NCI-H774 (cell line): ENCODE measurements around the gene HBM.
"Not testable (repeated sequence)": the region's sequence is repeated elsewhere in the genome, so short reads cannot be mapped to it uniquely, and the experiment has no call there.

Source experiments
- DNase-seq: peaks from one replicate; lab custom pipeline; 2025; lab: John Stamatoyannopoulos, UW

The HBM gene

DNA sequence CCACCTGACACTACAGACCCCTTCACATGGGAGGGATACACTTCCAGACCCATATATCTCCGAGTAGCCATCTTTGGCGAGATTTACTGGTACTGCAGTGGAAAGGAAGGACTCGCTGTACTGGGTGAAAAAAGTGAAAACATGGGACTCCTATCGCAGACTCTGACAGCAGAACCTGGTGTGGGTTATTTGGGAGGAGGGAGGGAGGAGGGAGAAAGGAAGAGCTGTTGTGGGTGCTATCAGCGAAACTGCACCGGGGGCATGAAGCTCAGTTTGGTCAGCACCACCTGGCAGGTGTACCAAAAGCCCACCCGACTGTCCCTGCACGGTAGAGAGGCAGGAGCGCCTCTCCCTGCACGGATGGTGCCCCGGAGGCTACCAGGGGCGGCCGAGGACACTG lies 19.4 kb downstream of the HBM start:
- DNase-seq = no peak

DNA sequence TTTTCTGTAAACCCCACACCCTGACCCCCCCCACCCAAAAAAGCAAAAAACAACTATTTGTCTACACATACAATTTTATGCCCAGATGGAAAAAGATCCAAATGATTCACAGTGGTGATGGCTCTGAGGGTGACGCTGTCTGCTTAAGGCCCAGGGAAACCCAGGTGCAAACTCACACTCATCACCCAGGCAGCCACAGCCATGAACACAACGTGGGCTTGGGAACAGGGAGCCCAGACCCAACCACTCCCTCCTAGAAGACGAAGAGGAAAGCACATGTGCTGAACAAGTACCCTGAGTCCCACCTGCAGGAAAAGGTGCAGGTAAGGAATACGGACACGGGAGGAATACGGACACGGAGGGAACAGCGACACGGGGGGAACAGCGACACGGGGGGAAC lies 19.9 kb downstream of the HBM start:
- no peak for DNase-seq

DNA sequence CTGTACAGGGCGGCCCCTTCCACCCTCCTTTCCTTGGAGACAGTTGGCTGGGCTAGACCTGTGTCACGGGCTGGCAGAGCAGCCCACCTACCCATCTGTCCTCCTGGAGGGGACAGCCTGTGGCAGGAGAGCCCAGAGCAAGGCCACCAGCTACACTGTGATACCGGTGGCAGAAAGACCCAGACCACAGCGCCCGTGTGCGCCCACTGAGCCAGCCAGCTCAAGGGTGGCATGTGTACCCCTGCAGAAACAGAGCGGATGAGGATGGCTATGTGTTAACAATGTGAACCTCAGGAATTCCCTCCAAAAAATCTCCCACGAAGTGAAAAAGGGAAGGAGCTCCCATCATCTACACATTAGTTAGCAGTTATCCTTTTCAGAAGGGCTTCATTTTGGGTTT lies 21.6 kb downstream of the HBM start:
- no peak for DNase-seq

DNA sequence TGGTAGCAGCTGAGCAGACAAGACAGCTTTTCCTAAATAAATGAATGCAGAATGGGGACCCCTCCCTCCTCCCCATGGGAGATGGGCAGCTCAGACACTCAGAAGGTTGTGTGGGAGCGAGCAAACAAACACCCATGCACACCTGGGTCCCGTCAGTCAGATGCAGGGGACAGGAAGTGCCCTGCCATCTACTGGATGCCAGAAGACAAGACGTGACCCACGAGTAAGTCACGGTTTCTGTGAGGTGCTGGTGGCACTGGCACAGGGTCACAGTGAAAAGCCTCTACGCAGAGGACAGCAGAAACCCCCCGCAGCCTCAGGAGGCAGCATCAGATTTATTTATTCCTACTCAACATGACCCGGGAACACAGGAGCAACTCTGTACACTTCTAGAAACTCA lies 22.9 kb downstream of the HBM start:
- no peak for DNase-seq

DNA sequence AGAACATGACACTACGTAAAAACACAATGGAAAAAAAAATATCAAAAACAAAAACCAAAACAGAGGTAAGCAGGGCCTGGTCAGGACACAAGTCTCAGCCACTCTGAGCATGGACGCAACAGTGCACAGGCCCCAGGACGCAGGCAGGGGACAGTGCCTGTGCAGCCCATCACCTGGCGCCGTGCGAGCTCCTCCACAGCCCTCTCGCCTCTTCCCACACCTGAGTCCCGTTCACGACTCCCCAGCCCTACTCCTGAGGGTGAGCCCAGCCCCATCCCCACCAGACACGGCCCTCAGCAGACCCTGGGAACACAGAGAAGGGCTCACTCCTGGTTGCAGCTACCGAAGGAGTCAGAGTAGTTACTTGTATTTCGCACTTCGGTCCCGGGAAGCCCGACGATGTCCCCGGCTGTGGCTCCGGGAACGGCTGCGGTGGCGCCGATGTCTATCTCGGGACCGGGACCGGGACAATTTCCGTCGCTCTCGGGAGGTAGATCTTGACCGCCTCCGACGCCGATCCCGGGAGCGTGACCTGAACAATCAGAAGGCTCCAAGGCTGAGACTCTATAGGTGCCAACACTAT lies 23.9 kb downstream of the HBM start:
- DNase-seq = no peak

DNA sequence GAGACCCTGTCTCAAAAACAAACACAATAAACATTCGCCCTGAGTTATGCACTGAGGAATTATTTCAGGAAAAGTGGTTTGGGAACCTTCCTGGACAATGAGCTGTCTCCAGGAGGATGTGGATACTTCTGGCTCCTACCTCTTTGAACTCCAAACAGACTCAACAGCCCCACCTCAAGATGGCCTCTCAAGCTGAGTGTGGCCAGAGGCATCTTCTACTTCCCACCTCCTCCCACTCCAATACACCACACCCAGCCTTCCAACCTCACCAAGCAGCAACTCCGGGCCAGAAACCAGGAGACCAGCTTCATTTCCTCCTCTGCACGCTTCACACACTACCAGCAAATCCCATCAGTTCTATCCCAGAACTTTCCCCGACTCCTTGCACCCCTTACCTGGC lies 26.1 kb downstream of the HBM start:
- no peak for DNase-seq

DNA sequence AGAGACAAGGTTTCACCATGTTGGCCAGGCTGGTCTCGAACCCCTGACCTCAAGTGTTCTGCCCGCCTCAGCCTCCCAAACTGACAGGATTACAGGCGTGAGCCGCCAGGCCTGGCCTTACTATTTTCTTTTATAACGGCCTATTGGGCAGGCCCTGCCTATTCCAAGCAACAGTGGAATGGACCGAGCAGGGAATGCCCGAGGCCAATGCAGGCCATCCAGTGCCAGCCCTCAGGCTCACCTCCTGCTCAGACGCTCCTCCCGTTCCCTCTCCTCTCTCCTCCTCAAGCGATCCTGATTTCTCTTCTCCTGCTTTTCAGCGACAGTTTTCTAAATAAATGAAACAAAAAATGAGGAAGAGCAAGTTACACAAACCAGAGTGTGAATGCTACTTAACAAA lies 26.9 kb downstream of the HBM start:
- DNase-seq = no peak

DNA sequence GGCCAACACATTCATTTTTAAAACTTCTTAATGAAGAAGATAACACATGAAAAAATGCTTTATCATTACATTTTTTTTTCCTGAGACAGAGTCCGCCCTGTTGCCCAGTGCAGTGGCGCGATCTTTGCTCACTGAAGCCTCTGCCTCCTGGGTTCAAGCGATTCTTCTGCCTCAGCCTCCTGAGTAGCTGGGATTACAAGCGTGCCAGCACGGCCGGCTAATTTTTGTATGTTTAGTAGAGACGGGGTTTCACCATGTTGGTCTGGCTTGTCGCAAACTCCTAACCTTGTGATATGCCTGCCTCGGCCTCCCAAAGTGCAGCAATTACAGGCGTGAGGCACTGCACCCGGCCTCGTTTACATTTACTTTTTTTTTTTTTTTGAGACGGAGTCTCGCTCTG lies 27.7 kb downstream of the HBM start:
- no peak for DNase-seq

DNA sequence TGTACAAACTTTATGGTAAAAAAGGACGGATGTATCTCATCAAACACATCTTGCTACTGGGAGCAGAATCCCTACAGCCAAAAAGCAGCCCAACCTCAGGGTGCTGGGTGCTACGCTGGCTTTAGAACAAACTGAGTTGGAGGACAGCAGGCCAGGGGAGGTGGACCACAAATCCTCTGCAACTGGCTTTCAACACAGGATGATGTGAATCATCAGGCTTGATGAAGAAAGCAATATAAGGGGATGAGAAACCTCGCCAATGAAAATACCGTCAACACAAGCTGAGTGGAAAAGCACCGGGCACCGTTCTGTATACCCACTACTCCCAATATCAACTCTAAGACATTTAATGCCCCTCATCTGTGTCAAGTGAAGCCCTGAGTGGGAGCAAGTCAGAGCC lies 28.7 kb downstream of the HBM start:
- DNase-seq = no peak

DNA sequence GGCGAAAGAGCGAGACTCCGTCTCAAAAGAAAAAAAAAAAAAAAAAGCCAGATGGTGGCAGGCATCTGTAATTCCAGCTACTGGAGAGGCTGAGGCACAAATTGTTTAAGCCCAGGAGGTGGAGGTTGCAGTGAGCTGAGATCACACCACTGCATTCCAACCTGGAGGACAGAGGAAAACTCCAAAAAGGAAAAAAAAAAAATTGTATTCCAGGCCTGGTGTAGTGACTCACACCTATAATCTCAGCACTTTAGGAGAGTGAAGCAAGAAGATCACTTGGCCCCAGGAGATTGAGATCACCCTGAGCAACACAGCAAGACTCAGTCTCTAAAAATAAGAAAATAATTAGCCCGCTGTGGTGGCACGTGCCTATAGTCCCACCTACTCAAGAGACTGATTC lies 34.6 kb downstream of the HBM start:
- DNase-seq = no peak

DNA sequence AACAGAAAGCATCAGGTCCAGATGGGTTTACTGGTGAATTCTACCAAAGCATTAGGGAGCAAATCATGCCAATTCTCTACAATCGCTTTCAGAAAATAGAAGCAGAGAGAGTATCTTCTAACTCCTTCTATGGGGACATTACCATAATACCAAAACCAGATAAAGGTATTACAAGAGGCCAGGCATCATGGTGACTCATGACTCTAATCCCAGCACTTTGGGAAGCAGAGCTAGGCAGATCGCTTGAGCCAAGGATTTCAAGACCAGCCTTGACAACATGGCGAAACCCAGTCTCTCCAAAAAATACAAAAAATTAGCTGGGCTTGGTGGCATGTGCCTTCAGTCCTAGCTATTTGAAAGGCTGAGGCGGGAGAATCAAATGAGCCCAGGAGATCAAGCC lies 37.5 kb downstream of the HBM start:
- DNase-seq = no peak

DNA sequence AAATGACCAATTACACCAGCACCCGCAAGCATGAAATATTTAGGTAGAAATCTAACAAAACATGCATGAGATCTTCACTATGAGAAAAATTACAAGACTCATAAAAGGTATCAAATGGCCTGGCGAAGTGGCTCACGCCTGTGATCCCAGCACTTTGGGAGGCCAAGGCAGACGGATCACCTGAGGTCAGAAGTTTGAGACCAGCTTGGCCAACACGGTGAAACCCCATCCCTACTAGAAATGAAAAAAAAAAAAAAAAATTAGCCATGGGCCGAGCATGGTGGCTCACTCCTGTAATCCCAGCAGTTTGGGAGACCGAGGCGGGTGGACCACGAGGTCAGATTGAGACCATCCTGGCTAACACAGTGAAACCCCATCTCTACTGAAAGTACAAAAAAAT lies 38.3 kb downstream of the HBM start:
- not testable (repeated sequence) for DNase-seq

DNA sequence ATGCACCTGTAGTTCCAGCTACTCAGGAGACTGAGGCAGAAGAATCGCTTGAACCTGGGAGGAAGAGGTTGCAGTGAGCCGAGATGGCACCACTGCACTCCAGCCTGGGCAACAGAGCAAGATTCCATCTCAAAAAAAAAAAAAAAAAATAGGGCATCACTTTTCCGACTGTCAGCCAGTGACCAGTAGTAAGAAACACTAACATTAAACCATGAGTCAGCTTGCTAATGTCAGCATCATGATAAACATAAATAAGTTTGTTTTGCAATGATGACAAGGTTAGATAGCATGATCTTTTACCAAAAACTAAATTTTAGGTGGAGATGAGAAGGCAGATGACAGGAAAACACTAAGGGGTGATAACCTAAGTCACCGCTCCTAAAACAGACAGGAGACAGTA lies 43.6 kb downstream of the HBM start:
- not testable (repeated sequence) for DNase-seq

DNA sequence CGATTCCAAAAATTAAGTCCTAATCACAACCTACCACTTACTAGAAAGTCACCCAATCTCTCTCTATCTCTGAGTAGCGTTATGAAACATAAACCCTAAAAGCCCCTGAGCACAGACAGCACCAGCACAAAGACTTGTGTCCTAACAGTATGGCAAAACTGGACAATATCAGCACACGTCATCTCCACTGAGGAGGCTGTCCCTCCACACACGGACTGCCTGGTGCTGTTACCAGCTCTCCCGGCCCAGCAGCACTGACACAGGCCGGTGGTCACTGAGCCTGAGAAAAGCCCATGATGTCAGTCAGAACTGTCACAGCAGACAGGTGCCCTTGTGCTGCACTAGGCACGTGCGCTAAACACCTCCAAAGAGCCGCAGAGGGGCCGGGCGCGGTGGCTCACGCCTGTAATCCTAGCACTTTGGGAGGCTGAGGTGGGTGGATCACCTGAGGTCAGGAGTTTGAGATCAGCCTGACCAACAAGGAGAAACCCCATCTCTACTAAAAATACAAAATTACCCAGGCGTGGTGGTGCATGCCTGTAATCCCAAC lies 45.9 kb downstream of the HBM start:
- not testable (repeated sequence) for DNase-seq

DNA sequence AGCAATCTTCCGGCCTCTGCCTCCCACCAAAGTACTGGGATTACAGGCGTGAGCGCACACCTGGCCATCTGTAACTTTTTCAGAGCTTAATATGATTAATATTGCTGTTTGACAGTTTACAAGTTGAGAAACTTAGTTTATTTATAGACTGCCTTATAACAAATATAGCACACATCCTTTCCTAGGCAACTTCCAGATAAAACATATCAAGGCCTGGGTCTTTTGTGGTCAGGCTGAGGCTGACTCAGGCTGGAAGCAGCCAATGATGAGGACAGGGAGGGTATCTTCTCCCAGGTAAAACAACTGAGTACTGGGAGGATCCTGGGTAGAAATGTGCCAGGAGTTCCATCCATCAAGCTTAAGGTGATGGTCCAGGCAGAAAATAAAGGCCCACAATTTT lies 47.2 kb downstream of the HBM start:
- no peak for DNase-seq
